ENCODE data around the gene HPS1. TPM values are rescaled to one million over a fixed set of nuclear protein-coding genes. Genes with fewer than 3 reads are reported as not detected.
A peak's percentile ranks its signal among the peaks of the same experiment; 100 is the strongest.

Gene HPS1
- total RNA-seq, 2 experiments from 2014 or later, result 53.2 to 68.7 TPM

- POLR2A ChIA-PET, result no interaction called here
- no TSS peak for BruUV-seq (replicated peaks)
- DNase-seq (ENCODE audit: low spot score), result no peak
Observed at GRCh38 chr10:98396096-98397063, 50.4 kb downstream of the HPS1 start.

GRCh38 chr10:98394851-98395440 is 51.8 kb downstream of the HPS1 start:
- POLR2A ChIA-PET, result interaction anchor here (0.7 kb wide), 1 partner anchor 1234 kb away, joined by 3 read pairs; no protein-coding TSS in a partner anchor
- Histone ChIP-seq H3K4me3 (ENCODE audit: low read depth, low read length, poor library complexity, severe bottlenecking) (no peak overlapping the region), H3K9me3 (ENCODE audit: low read length) (no peaks in the 10 kb centered on the region), H3K36me3 (ENCODE audit: insufficient read depth, low read length) (no peaks in the 10 kb centered on the region), H3K4me2 (ENCODE audit: low read length) (no peak overlapping the region), H2AFZ (ENCODE audit: low read length) (no peak overlapping the region), H3K9me2 (ENCODE audit: insufficient read depth, low read length) (no peaks in the 10 kb centered on the region), H3K27ac (ENCODE audit: low read depth, low read length, poor library complexity, severe bottlenecking) (no peak overlapping the region), H4K20me1 (ENCODE audit: insufficient read depth, low read length) (no peaks in the 10 kb centered on the region), H3K4me1 (ENCODE audit: insufficient read depth, low read length, poor library complexity, severe bottlenecking) (peaks cover 9% of the 10 kb centered on the region), H3K79me2 (ENCODE audit: insufficient read depth, low read depth, low read length) (no peaks in the 10 kb centered on the region)
- no peak for DNase-seq (ENCODE audit: low spot score)
- BruUV-seq (replicated peaks), result no TSS peak
- TF ChIP-seq CTCF (conservative IDR thresholded peaks at IDR 0.05; ENCODE audit: low read length), result 0 out of 2 replicates have a peak, but pooled peaks have one; percentile 18
- no peak for TF ChIP-seq EZH2phosphoT487 (IDR thresholded peaks at IDR 0.05; ENCODE audit: borderline replicate concordance, low read depth, low read length)
- intact Hi-C loops (cut with micrococcal nuclease; ENCODE audit: unreplicated experiment), result loop anchor here (1.0 to 10.0 kb wide), 3 partner anchors 133 to 480 kb away; no protein-coding TSS in a partner anchor
- CTCF ChIA-PET (ENCODE audit: unreplicated experiment), result interaction anchor here (0.6 to 1.9 kb wide), 2 partner anchors 226 to 475 kb away, joined by 3 to 7 read pairs; no protein-coding TSS in a partner anchor

More at GRCh38 chr10:98396096-98397063, 50.4 kb downstream of the HPS1 start:
- Histone ChIP-seq H3K9me3 (ENCODE audit: low read length) (no peaks in the 10 kb centered on the region), H3K4me3 (ENCODE audit: low read depth, low read length, poor library complexity, severe bottlenecking) (no peak overlapping the region), H3K36me3 (ENCODE audit: insufficient read depth, low read length) (no peaks in the 10 kb centered on the region), H2AFZ (ENCODE audit: low read length) (no peak overlapping the region), H4K20me1 (ENCODE audit: insufficient read depth, low read length) (no peaks in the 10 kb centered on the region), H3K79me2 (ENCODE audit: insufficient read depth, low read depth, low read length) (no peaks in the 10 kb centered on the region), H3K9me2 (ENCODE audit: insufficient read depth, low read length) (no peaks in the 10 kb centered on the region), H3K4me1 (ENCODE audit: insufficient read depth, low read length, poor library complexity, severe bottlenecking) (peaks cover under 1% of the 10 kb centered on the region), H3K27ac (ENCODE audit: low read depth, low read length, poor library complexity, severe bottlenecking) (no peak overlapping the region), H3K4me2 (ENCODE audit: low read length) (no peak overlapping the region)
- CTCF ChIA-PET (ENCODE audit: unreplicated experiment), result interaction anchor here (1.9 kb wide), 1 partner anchor 227 kb away, joined by 7 read pairs; no protein-coding TSS in a partner anchor
- no peak for TF ChIP-seq CTCF (conservative IDR thresholded peaks at IDR 0.05; ENCODE audit: low read length)
- TF ChIP-seq EZH2phosphoT487 (IDR thresholded peaks at IDR 0.05; ENCODE audit: borderline replicate concordance, low read depth, low read length), result no peak
- intact Hi-C loops (cut with micrococcal nuclease; ENCODE audit: unreplicated experiment), result loop anchor here (10.0 kb wide), 1 partner anchor 482 kb away; no protein-coding TSS in a partner anchor

Data from OCI-LY7 (cell line).